Measurements from ENCODE around the gene RALGPS1.

DNA sequence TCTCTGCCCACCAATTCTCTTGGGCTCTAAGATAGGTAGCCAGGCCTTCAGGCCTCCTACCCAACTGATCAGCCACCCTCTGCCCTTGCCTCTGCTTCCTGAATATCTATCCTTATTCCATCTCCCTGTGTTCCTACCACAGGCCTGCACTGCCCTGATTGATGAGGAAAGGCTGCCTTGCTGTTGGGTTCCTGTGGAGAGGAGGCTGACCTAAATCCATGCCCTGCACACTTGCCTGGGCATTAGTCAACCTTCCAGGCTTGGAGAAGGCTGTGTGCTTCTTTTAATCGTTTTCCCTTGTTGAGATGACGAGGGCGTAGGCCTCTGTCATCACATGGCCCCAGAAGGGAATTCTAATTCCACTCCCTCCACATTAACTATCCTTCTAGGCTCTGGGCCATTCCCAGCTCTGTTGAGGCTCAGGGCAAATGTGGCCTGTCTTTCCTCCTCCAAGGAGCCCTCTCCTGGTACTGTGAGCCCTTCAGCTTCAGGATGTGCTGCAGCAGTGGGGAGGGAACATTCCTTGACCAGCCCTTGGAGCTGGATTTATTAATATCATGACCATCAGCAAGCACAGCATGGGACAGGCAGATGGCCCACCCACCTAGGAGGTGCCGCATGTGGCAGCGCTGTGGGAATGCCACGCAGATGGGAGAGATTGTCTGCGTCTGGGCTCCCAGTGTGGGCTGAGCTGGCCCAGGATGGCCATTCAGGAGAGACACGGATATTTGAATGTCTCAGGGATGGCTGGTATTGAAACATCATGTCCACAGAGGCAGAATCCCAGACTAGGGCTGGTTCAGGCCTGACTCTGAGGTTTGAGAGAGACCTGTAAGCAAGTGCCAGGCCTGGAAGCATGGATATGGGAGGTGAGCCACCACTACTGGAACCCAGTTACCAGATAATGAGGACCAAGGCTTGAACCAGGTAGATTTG is 166.9 kb downstream of the RALGPS1 start:
- TF ChIP-seq, protein P1, sequence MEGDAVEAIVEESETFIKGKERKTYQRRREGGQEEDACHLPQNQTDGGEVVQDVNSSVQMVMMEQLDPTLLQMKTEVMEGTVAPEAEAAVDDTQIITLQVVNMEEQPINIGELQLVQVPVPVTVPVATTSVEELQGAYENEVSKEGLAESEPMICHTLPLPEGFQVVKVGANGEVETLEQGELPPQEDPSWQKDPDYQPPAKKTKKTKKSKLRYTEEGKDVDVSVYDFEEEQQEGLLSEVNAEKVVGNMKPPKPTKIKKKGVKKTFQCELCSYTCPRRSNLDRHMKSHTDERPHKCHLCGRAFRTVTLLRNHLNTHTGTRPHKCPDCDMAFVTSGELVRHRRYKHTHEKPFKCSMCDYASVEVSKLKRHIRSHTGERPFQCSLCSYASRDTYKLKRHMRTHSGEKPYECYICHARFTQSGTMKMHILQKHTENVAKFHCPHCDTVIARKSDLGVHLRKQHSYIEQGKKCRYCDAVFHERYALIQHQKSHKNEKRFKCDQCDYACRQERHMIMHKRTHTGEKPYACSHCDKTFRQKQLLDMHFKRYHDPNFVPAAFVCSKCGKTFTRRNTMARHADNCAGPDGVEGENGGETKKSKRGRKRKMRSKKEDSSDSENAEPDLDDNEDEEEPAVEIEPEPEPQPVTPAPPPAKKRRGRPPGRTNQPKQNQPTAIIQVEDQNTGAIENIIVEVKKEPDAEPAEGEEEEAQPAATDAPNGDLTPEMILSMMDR (conservative IDR thresholded peaks at IDR 0.05; ENCODE audit: low read length) = no peak
- no peak for TF ChIP-seq EZH2phosphoT487 (IDR thresholded peaks at IDR 0.05; ENCODE audit: borderline replicate concordance, low read depth, low read length)

All from OCI-LY7 (cell line).